Measurements from ENCODE around the gene TRPC4AP. TPM values are rescaled to one million over a fixed set of nuclear protein-coding genes. Genes with fewer than 3 reads are reported as not detected.

The TRPC4AP gene
- total and polyA plus RNA-seq, 2 of the 8 experiments (the other 6 are each of a cell fraction or from before 2014, with no cell fraction given) = 73.1 to 74.8 TPM

DNA sequence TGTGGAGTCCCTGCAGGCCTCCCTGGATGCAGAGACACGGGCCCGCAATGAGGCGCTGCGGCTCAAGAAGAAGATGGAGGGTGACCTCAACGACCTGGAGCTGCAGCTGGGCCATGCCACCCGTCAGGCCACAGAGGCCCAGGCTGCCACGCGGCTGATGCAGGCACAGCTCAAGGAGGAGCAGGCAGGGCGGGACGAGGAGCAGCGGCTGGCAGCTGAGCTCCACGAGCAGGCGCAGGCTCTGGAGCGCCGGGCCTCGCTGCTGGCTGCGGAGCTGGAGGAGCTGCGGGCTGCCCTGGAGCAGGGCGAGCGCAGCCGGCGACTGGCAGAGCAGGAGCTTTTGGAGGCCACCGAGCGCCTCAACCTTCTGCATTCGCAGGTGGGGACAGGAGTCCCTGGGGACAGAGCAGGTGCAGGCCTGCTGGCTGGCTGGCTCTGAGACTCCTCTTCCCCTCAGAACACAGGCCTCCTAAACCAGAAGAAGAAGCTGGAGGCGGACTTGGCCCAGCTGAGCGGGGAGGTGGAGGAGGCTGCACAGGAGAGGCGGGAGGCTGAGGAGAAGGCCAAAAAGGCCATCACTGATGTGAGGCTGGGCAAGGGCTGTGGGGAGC is 92.2 kb downstream of the TRPC4AP start:
- Histone ChIP-seq H2BK12ac (ENCODE audit: low read depth, low read length) (no peak overlapping the region), H2BK5ac (ENCODE audit: low read depth, low read length) (no peak overlapping the region), H3K27me3 (replicated peaks in 1 of 4; ENCODE audit: control insufficient read depth in 3 of 4, extremely low read depth in 1 of 4, insufficient read depth in 3 of 4, low read length in 3 of 4) (no peaks in the 10 kb centered on the region), H2BK20ac (ENCODE audit: low read length) (no peak overlapping the region), H3K4me1 (replicated peaks in 1 of 4; ENCODE audit: control insufficient read depth in 3 of 4, insufficient read depth in 4 of 4, low read length in 3 of 4) (peaks cover 0 to 2% (median 0%) of the 10 kb centered on the region in 4 experiments; a peak in 2 of 7 replicates), H3K56ac (replicated peaks; ENCODE audit: insufficient read length, low read depth, low read length) (no peak overlapping the region), H3K18ac (ENCODE audit: extremely low read depth, low read length) (no peak overlapping the region), H3K23ac (ENCODE audit: insufficient read length) (no peak overlapping the region), H3K27ac (ENCODE audit: low read depth, low read length) (no peak overlapping the region), H3K9me3 (ENCODE audit: insufficient read depth in 2 of 2, low read depth in 1 of 2, low read length in 1 of 2) (no peaks in the 10 kb centered on the region), H3K4me2 (ENCODE audit: insufficient read depth in 1 of 2, low read depth in 2 of 2, low read length in 2 of 2) (no peak overlapping the region), H3K79me2 (ENCODE audit: control insufficient read depth in 1 of 2, insufficient read depth in 2 of 2, low read length in 2 of 2) (no peaks in the 10 kb centered on the region), H2AK5ac (ENCODE audit: low read depth, low read length) (no peak overlapping the region), H3K4me3 (ENCODE audit: extremely low read depth in 1 of 4, insufficient read depth in 2 of 4, low read depth in 3 of 4, low read length in 4 of 4) (no peak overlapping the region), H2BK15ac (ENCODE audit: low read length) (no peak overlapping the region), H3K9ac (replicated peaks in 1 of 4; ENCODE audit: extremely low read depth in 1 of 4, low read depth in 3 of 4, low read length in 3 of 4) (no peak overlapping the region), H4K20me1 (replicated peaks in 1 of 2; ENCODE audit: control insufficient read depth in 1 of 2, insufficient read depth in 2 of 2, low read length in 2 of 2) (peaks cover 6 to 9% of the 10 kb centered on the region in 2 experiments), H4K91ac (replicated peaks; ENCODE audit: insufficient read length, low read length) (no peak overlapping the region), H3K4ac (replicated peaks; ENCODE audit: insufficient read length, low read depth, low read length) (no peak overlapping the region), H3K79me1 (ENCODE audit: low read depth, low read length) (no peaks in the 10 kb centered on the region), H3K23me2 (ENCODE audit: low read depth, low read length) (no peaks in the 10 kb centered on the region; the same call in 1 of the 2 replicates), H3K36me3 (ENCODE audit: control insufficient read depth in 2 of 4, insufficient read depth in 4 of 4, low read length in 3 of 4) (peaks cover 7 to 41% (median 33%) of the 10 kb centered on the region in 4 experiments; a peak in 5 of 8 replicates), H4K5ac (ENCODE audit: insufficient read length, low read depth, low read length) (no peak overlapping the region), H3K14ac (ENCODE audit: insufficient read length) (no peak overlapping the region), H2AFZ (ENCODE audit: low read length) (no peak overlapping the region), H2BK120ac (replicated peaks; ENCODE audit: low read depth, low read length) (no peak overlapping the region), H4K8ac (ENCODE audit: extremely low read depth, insufficient read depth, low read length) (no peak overlapping the region; the same call in 1 of the 2 replicates)
- POLR2A ChIA-PET (ENCODE audit: partially characterized antibody) = interaction anchor here (0.7 to 2.5 kb wide), 6 partner anchors 12 to 278 kb away, joined by 3 to 7 read pairs (median 3); partner anchors contain the start of gene MMP24OS
- WGBS, 2 experiments (ENCODE audit: extremely low coverage in 1 of 2, insufficient coverage in 1 of 2, insufficient read length in 1 of 2, insufficient replicate concordance in 2 of 2, low coverage in 1 of 2, low lambda C conversion rate in 2 of 2, missing lambda C conversion rate in 1 of 2) = 90% methylated on average over 26 of the region's 28 CpGs; no CpG with 5 or more reads in 1 of the 2 experiments
- CTCF ChIA-PET (ENCODE audit: partially characterized antibody) = interaction anchor here (0.7 to 4.1 kb wide), 18 partner anchors 7 to 287 kb away, joined by 3 to 54 read pairs (median 6); partner anchors contain the start of genes ACSS2, GGT7, GSS and MYH7B
- DNase-seq (ENCODE audit: low read depth in 1 of 2, low spot score in 2 of 2) = no peak
- no peak for FAIRE-seq
- TF ChIP-seq POLR2AphosphoS5 (IDR thresholded peaks at IDR 0.05; ENCODE audit: low read depth, low read length) (no peak), BACH1 (IDR thresholded peaks at IDR 0.05; ENCODE audit: low read length) (no peak), CEBPB (IDR thresholded peaks at IDR 0.05; ENCODE audit: low read depth, low read length) (no peak), RXRA (IDR thresholded peaks at IDR 0.05; ENCODE audit: insufficient read depth, low read depth, low read length) (no peak), GABPA (IDR thresholded peaks at IDR 0.05; ENCODE audit: borderline replicate concordance, insufficient read depth, low read length) (no peak), EZH2 (IDR thresholded peaks at IDR 0.05; ENCODE audit: low read depth, low read length, severe bottlenecking) (no peak), SIN3A (conservative IDR thresholded peaks at IDR 0.05 in 1 of 2, IDR thresholded peaks at IDR 0.05 in 1 of 2; ENCODE audit: low read depth in 1 of 2, low read length in 2 of 2) (no peak), PHF8 (conservative IDR thresholded peaks at IDR 0.05; ENCODE audit: low read depth, low read length) (no peak), MAFK (IDR thresholded peaks at IDR 0.05; ENCODE audit: low read depth, low read length) (no peak), BCL11A (IDR thresholded peaks at IDR 0.05; ENCODE audit: low read depth in 2 of 2, low read length in 2 of 2) (no peak), CHD2 (IDR thresholded peaks at IDR 0.05; ENCODE audit: low read length) (no peak)
- TF ChIP-seq, protein P1, sequence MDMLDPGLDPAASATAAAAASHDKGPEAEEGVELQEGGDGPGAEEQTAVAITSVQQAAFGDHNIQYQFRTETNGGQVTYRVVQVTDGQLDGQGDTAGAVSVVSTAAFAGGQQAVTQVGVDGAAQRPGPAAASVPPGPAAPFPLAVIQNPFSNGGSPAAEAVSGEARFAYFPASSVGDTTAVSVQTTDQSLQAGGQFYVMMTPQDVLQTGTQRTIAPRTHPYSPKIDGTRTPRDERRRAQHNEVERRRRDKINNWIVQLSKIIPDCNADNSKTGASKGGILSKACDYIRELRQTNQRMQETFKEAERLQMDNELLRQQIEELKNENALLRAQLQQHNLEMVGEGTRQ (IDR thresholded peaks at IDR 0.05; ENCODE audit: low read length) = no peak

All from H1 (cell line).